ENCODE data around the gene MAP3K20.
"Not testable (repeated sequence)": the region's sequence is repeated elsewhere in the genome, so short reads cannot be mapped to it uniquely, and the experiment has no call there.

The MAP3K20 gene

DNA sequence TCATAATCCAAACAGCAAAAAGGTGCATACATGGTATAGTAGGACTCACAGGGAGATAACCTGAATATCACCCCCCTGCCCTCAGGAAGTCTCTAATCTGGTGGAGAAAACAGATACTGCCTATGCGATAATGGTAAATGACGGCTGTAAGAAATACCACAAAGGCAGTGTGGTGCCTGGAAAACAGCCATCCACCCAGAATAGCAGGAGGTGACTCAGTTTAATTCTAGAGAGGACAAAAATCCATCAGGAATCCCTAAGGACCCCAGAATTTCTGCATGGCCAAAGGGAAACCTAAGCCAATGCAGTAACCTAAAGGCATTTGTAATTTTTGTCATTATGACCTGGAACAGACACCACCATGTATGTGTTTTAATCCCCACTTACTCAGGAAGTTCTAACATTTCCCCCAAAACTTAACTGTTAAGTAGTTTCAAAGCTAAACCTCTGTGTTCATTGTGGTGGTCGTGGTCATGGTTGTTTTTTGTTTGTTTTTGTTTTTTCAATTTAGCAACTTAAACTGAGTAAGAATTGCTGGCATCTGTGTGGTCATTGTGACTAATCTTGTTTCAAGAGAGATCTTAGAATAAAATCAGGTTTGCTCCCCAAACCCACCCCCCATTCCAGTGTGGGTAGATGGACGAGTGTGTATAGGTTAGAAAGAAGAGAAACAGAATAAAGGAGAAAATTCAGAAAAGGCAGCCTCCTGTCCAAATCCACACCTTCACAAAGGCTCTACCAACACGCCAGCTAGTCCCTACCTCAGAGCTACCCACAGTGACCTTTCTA, 157.5 kb downstream of the MAP3K20 start:
- DNase-seq (ENCODE audit: low read depth in 2 of 2) = no peak

- DNase-seq (ENCODE audit: low read depth in 2 of 2) = no peak
Measured at GRCh38 chr2:173235947-173236803, 160.5 kb downstream of the MAP3K20 start.

GRCh38 chr2:173238385-173238784, 162.7 kb downstream of the MAP3K20 start:
- no peak for DNase-seq (ENCODE audit: low read depth in 2 of 2)

DNA sequence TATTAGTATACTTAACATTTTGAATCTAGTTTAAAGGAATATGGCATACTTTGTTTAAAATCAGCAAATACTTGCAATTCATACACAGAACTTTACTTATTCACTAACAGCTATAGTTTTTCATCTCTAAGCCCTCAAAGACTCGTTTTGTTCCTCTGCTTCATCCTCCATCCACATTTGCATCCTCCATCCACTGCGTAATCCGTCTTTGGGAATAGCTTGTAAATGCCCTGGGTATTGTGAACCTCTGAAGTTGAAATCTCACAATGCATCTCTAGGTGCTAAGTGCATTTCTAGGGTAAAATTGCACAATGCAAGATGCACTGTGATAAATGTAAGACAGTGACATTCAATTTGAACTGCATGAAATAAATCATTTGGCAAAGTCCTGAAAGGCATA, 163.2 kb downstream of the MAP3K20 start:
- DNase-seq (ENCODE audit: low read depth in 2 of 2) = no peak

DNA sequence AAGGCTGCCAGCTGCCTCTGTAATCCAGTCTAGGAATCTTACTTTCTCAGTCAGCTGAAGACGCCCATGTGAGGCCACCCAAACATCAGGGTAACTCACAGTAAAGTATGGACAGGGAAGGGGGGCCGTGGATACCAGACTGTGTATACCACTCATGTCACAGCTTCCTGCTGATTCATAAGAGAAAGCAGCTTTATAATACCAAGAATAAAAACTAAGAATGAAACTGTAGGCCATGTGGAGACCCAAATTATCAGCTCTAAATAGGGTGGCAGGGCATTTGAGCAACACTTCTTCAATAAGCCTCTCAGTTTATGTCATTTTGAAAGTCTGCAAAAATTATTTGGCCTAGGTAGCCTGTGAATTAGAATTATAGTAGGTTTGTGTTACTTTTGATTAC, 164.0 kb downstream of the MAP3K20 start:
- no peak for DNase-seq (ENCODE audit: low read depth in 2 of 2)

DNA sequence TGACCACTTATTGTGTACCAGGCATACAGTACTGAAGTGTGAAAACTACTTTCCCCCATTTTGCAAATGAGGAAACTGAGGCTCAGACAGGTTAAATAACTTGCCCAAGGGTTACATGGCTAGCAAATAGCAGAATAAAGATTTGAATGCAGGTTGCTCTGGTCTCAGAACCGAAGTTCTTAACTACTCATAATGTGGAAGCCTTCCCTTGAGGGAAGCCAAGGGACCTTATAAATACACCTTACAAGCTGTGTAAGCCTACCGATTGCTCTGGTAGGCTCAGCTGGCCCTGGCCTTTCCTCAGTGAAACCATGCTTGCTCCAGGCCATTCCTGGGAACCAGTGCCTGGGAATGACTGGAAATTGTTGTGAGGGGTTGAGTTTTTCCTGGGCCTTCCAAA, 164.4 kb downstream of the MAP3K20 start:
- DNase-seq (ENCODE audit: low read depth in 2 of 2) = no peak

DNA sequence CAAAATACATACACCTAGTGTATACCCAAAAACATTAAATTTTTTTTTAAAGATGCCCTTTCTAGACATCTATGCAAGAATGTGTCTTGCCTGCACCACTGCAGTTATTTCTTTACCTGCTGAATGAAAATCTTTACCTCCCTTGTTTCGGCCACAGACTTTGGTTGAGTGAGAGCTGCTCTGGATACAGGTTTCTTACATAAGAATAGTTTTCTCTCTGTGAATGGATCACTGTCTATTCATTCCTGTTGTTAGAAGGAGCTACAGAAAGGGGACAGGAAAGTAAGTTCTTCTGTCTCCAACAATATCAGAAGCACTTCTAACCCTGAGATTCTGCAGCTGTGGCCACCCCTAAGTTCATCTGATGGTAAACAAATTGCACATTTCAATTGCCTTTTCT, 166.0 kb downstream of the MAP3K20 start:
- DNase-seq (ENCODE audit: low read depth in 2 of 2) = no peak

- no peak for DNase-seq (ENCODE audit: low read depth in 2 of 2)
Measured at GRCh38 chr2:173247156-173247555, 171.5 kb downstream of the MAP3K20 start.

DNA sequence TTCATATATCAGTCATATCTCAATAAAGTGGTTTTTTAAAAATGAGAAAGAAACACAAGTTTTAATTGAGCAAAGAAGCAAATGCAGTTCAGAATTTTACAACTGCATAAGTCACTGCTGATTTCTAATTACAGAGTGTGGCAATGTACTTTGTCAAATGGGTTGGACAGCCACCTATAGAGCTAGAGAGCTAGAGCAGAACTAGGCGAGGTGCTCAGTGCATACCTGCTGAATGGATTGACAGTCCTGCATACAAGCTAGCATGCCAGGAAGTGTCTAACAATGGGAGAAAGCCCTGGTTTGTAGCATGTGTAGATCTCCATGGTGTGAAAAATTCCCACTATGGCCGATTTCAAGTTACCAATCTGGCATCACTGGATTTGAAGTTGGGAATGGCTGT, 172.7 kb downstream of the MAP3K20 start:
- DNase-seq (ENCODE audit: low read depth in 2 of 2) = no peak

DNA sequence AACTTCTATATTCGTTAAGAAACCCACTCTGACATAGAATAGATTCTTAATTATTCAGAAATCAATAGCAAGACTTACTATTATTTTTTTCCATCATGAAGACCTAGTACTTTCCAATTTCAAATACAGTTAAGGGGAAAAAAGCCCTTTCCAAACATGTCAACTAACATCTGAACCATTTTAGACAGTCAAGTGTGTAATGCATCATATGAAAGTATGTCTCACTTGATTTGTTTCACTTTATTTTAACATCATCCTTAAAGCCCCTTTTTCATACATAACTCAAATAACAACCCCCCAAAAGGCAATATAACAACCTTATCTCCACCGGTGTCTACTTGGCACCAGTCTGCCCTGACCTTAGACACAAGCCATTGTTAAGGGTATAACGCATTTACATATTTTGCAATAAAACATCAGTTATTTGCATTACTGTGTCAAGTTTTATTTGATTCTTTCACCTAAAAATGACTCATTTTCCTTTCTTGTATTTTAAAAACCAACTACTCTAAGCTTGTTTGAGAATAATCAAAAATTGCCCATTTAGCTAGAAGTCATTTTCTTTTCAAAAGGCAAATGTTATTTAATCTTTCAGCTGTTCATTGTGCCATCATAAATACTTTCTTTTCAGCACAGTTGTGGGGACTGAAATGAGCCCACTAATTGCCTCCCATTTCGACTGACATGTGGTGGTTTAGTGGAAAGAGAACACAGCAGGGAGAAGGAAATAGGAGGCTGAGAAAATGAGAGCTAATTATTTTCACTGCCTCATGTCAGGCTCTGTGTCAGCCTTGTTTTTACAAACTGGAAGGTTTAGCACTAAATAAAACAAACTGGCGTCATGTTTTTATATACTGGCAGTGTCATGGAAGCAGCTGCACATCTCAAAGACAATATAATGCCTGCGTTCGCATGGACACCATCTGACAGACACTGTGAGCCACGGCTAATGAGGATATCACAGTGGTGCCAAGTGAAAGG, 174.3 kb downstream of the MAP3K20 start:
- DNase-seq (ENCODE audit: low read depth in 2 of 2) = no peak

- no peak for DNase-seq (ENCODE audit: low read depth in 2 of 2)
Measured at GRCh38 chr2:173251225-173251624, 175.6 kb downstream of the MAP3K20 start.

GRCh38 chr2:173252581-173252980, 176.9 kb downstream of the MAP3K20 start:
- DNase-seq (ENCODE audit: low read depth in 2 of 2) = no peak

- DNase-seq (ENCODE audit: low read depth in 2 of 2) = no peak
Measured at GRCh38 chr2:173254659-173255058, 179.0 kb downstream of the MAP3K20 start.

DNA sequence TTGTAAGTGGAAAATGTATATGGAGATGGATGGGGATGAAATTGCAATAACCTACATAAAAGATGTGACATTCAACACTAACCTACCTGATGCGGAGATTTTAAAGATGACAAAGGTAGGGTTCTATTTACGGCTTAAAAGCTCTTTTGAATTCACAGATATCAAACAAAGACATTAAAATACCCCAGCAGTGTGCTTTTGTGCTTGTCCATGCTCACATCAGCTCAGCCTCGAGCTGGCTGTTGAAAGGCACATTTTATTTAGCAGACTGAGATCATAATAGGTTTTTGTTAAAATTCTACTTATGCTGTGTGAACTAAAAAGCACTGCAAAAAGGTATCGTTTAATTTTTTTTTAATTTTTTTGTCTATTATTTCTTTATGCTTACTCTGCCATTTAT, 183.1 kb downstream of the MAP3K20 start:
- no peak for DNase-seq (ENCODE audit: low read depth in 2 of 2)

- not testable (repeated sequence) for DNase-seq (ENCODE audit: low read depth in 2 of 2)
Measured at GRCh38 chr2:173262356-173262755, 186.7 kb downstream of the MAP3K20 start.

DNA sequence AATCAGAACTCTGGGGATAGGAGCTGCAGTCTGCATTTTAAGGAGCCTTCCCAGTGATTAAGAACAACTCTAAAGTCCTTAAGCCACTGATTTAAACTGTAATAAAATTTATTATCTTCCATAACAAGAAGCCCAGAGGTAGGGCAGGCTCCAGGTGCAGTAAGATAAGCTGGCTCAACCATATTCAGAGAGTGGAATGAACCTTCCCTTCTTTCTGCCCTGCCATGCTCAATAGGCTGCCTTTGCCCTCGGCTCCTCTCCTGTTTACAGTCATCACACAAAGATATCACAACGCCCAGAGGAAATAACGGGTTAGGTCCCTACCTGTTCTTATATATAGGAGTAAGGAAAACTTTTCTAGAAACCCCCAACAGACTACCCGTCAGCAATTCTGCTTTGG, 188.5 kb downstream of the MAP3K20 start:
- DNase-seq (ENCODE audit: low read depth in 2 of 2) = no peak

GRCh38 chr2:173264603-173265366, 189.1 kb downstream of the MAP3K20 start:
- no peak for DNase-seq (ENCODE audit: low read depth in 2 of 2)

GRCh38 chr2:173271135-173271534, 195.5 kb downstream of the MAP3K20 start:
- no peak for DNase-seq (ENCODE audit: low read depth in 2 of 2)

DNA sequence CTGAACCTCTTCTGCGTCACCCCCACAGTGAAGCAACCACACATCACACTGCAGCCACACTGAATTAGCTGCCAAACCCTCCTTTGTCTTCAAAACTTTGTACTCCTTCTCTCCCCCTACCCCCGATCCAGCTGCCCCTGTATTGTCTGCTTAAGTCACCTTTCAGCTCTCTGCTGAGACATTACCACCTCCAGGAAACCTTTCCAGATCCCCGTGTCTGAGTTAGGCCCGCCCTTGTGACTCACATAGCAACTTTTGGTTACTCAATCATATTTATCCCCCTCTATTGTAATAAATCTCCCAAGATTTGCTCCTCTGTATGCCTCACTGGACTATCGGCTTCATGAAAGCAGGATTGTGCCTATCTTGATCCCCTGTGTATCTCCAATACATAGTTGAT, 196.2 kb downstream of the MAP3K20 start:
- no peak for DNase-seq (ENCODE audit: low read depth in 2 of 2)

DNA sequence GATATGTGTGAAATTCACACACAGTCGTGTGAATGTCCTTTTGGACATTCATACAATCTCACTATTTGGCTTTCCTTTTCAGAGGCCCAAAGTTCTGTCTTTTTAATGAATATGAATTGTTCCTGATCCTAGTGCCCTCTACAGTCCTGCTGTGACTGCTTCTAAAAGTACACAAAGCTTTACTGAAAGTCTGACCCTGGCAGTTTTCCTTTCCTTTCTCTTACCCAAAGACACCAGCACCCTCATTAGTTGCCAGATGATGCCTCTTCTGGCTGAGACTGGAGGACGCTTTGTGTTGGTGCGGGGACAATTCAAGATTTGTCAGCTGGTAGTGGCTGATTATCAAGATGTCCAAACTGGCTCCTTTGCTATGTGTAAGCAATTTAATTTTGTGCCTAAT, 197.2 kb downstream of the MAP3K20 start:
- no peak for DNase-seq (ENCODE audit: low read depth in 2 of 2)

Data from activated CD8-positive, alpha-beta memory T cell treated with anti-CD3 and anti-CD28 coated beads for 4 hours (primary cell).